K562 (cell line): Measurements from ENCODE around the gene MRPL52. TPM values are rescaled to one million over a fixed set of nuclear protein-coding genes. Genes with fewer than 3 reads are reported as not detected.

Experiments
- BRD4 ChIP-seq: fragments of 200-600 bp; sonication (generic); IDR thresholded peaks from 2 replicates; pipeline ENCODE4 v1.6.1; 2017; ENCODE audit warnings: inconsistent platforms
- BRD9 ChIP-seq: fragments of 450-650 bp; IDR thresholded peaks from 2 replicates; pipeline ENCODE4 v1.6.1; 2018; ENCODE audit warnings: low read depth; ENCODE audit not compliant: partially characterized antibody
- ELF1 ChIP-seq: fragments of 200-800 bp; sonication (Bioruptor generic); IDR thresholded peaks from 2 replicates; pipeline ENCODE4 v1.6.1; 2016; ENCODE audit warnings: missing genetic modification characterization, missing compliant biosample characterization
- HDAC6 ChIP-seq: IDR thresholded peaks from 2 replicates; pipeline ENCODE4 v1.6.1; 2012; ENCODE audit warnings: low read depth, mild to moderate bottlenecking, control low read depth, inconsistent platforms, low read length, moderate library complexity
- HDAC8 ChIP-seq: fragments of 450-650 bp; IDR thresholded peaks from 2 replicates; pipeline ENCODE4 v1.6.1; 2016; ENCODE audit warnings: mild to moderate bottlenecking, missing genetic modification characterization, moderate library complexity, missing compliant biosample characterization
- LCOR ChIP-seq: sonication (generic); formaldehyde crosslinking; IDR thresholded peaks from 2 replicates; pipeline ENCODE4 v1.8.0; 2022; ENCODE audit warnings: mild to moderate bottlenecking, missing genetic modification reagents
- PHF8 ChIP-seq: fragments of 200-600 bp; sonication (generic); IDR thresholded peaks from 2 replicates; pipeline ENCODE4 v1.6.1; 2012; ENCODE audit warnings: mixed run types, mild to moderate bottlenecking, inconsistent platforms, low read length, moderate library complexity, borderline replicate concordance
- PRPF4 ChIP-seq: fragments of 200-400 bp; formaldehyde crosslinking; IDR thresholded peaks from one replicate; pipeline ENCODE4 v1.6.1; 2017; ENCODE audit warnings: low read length, low read depth, mild to moderate bottlenecking; ENCODE audit not compliant: insufficient read depth, poor library complexity, severe bottlenecking
- RFX5 ChIP-seq: IDR thresholded peaks from 2 replicates; pipeline ENCODE4 v1.6.1; 2011; ENCODE audit warnings: low read depth, mild to moderate bottlenecking, improper control_type of control experiment, low read length
- SETDB1 ChIP-seq: IDR thresholded peaks from one replicate; pipeline ENCODE4 v1.6.1; 2012; ENCODE audit warnings: low read length, control low read depth, inconsistent platforms
- SIN3A ChIP-seq, 2 experiments: fragments of 150-350 bp in 1 of 2; IDR thresholded peaks; 2 replicates each; pipeline ENCODE4 v1.6.1; 2011 to 2016; ENCODE audit warnings: borderline replicate concordance in 2 of 2, low read depth in 2 of 2, low read length in 2 of 2, mild to moderate bottlenecking in 2 of 2, moderate library complexity in 2 of 2; ENCODE audit not compliant: control insufficient read depth in 1 of 2
- SIX5 ChIP-seq, 2 experiments: IDR thresholded peaks; 2 replicates each; pipeline ENCODE4 v1.6.1; 2011; ENCODE audit warnings: low read length in 2 of 2, borderline replicate concordance in 1 of 2, low read depth in 1 of 2, mild to moderate bottlenecking in 1 of 2, moderate library complexity in 1 of 2; ENCODE audit not compliant: insufficient read depth in 1 of 2
- SLC30A9 ChIP-seq: fragments of 250-450 bp; sonication (Bioruptor Pico); IDR thresholded peaks from 2 replicates; pipeline ENCODE4 v1.8.0; 2022; ENCODE audit warnings: mild to moderate bottlenecking, moderate library complexity
- YBX1 ChIP-seq: fragments of 450-650 bp; IDR thresholded peaks from 2 replicates; pipeline ENCODE4 v1.7.1; 2016; ENCODE audit warnings: mild to moderate bottlenecking
- ZNF316 ChIP-seq: fragments of 450-650 bp; IDR thresholded peaks from 2 replicates; pipeline ENCODE4 v1.6.1; 2016
- ZNF586 ChIP-seq: fragments of 450-650 bp; formaldehyde crosslinking; conservative IDR thresholded peaks from 2 replicates; pipeline ENCODE4 v1.4.0; 2020; ENCODE audit warnings: mild to moderate bottlenecking, moderate library complexity
- ZNF830 ChIP-seq: fragments of 250-450 bp; sonication (Bioruptor Pico); IDR thresholded peaks from 2 replicates; pipeline ENCODE4 v1.5.0; 2021; ENCODE audit warnings: mild to moderate bottlenecking
- polyA plus RNA-seq, 8 experiments: library from polyadenylated mRNA; depleted of rRNA in 4 of 8; stranded (reverse) in 5 of 8; unstranded in 3 of 8; fragments of >200 nt; fragmentation: Nextera tagmentation in 2 of 8; fragmentation: Illumina TruSeq in 1 of 8; extraction: Ambion mirVana in 2 of 8; extraction: Trizol in 1 of 8; gene quantifications; 2 replicates each; pipeline versions ENCODE4 v1.2.1 to v1.2.3, GENCODE V29; 2011 to 2014; ENCODE audit warnings: inconsistent platforms in 1 of 8, missing spikeins in 1 of 8
- total RNA-seq, 7 experiments: library from RNA; depleted of rRNA in 6 of 7; stranded (reverse); fragments of >200 nt in 6 of 7; fragmentation: Illumina TruSeq in 2 of 7; extraction: Trizol in 2 of 7; gene quantifications; 2 replicates each; pipeline versions ENCODE4 v1.2.1 to v1.2.3, GENCODE V29; 2011 to 2021; ENCODE audit warnings: low replicate concordance in 1 of 7
- TF ChIP-seq, protein P1 (sequence below): fragments of 250-450 bp; sonication (Bioruptor Pico); IDR thresholded peaks from 2 replicates; pipeline ENCODE4 v1.8.0; 2021; ENCODE audit warnings: borderline replicate concordance, mild to moderate bottlenecking, moderate library complexity; ENCODE audit not compliant: poor library complexity, severe bottlenecking
- TF ChIP-seq, protein P2 (sequence below): fragments of 250-450 bp; sonication (Bioruptor Pico); IDR thresholded peaks from 2 replicates; pipeline ENCODE4 v1.5.0; 2021; ENCODE audit warnings: mild to moderate bottlenecking, borderline replicate concordance
- TF ChIP-seq, protein P3 (sequence below): fragments of 250-450 bp; sonication (Bioruptor Pico); IDR thresholded peaks from 2 replicates; pipeline ENCODE4 v1.6.1; 2021; ENCODE audit warnings: mild to moderate bottlenecking
- TF ChIP-seq, protein P4 (sequence below): fragments of 250-450 bp; sonication (Bioruptor Pico); IDR thresholded peaks from 2 replicates; pipeline ENCODE4 v1.8.0; 2021; ENCODE audit warnings: moderate library complexity, mild to moderate bottlenecking, inconsistent platforms
- TF ChIP-seq, protein P5 (sequence below): fragments of 450-650 bp; conservative IDR thresholded peaks from 2 replicates; pipeline ENCODE4 v1.6.1; 2016; ENCODE audit warnings: missing genetic modification characterization, low read depth, mild to moderate bottlenecking, missing compliant biosample characterization, moderate library complexity
- TF ChIP-seq, protein P6 (sequence below): IDR thresholded peaks from 2 replicates; pipeline ENCODE4 v1.6.1; 2011; ENCODE audit not compliant: insufficient read length; ENCODE audit errors: extremely low read depth

MRPL52 gene
- total and polyA plus RNA-seq, 9 of the 15 experiments (the other 6 are each of a cell fraction or from before 2014, with no cell fraction given): 56.5 to 213 (median 168) TPM

DNA sequence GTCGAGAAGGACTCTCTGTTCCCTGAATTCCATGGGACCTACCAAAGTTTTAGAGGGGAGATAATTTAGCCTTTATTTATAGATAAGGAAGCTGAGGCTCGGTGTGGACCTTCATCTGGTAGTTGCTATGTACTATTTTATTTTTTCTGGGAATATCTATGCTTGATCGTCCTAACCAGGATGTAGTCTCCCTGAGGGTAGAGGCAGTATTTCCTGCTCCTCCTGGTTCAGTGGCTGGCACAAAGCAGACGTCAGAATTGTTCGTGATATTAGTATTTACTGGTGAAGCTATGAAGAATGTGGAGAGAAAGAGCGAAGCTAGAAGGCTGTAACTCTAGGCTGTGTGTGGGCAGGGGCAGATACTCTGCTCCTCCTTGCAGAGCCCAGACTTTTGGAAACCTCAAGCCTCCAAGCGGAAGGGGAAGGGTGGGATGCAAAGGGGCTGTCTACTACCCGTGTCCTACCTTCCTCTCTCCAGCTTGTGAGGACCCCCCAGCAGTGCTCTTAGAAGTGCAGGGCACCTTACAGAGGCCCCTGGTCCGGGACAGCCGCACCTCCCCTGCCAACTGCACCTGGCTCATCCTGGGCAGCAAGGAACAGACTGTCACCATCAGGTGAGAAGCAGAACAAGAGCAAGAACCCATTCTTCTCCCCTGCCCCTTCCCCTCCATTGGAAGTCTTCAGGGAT is 43.3 kb downstream of the MRPL52 start (continued):
- TF ChIP-seq SIN3A (IDR thresholded peaks at IDR 0.05; ENCODE audit: borderline replicate concordance in 2 of 2, control insufficient read depth in 1 of 2, low read depth in 2 of 2, low read length in 2 of 2): 0 out of 4 replicates have a peak, but pooled peaks of 1 of the 2 experiments have one; percentile 15
- TF ChIP-seq, protein P1, sequence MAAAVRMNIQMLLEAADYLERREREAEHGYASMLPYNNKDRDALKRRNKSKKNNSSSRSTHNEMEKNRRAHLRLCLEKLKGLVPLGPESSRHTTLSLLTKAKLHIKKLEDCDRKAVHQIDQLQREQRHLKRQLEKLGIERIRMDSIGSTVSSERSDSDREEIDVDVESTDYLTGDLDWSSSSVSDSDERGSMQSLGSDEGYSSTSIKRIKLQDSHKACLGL (CRISPR knock-in tag): no peak
- TF ChIP-seq RFX5: no peak
- TF ChIP-seq, protein P2, sequence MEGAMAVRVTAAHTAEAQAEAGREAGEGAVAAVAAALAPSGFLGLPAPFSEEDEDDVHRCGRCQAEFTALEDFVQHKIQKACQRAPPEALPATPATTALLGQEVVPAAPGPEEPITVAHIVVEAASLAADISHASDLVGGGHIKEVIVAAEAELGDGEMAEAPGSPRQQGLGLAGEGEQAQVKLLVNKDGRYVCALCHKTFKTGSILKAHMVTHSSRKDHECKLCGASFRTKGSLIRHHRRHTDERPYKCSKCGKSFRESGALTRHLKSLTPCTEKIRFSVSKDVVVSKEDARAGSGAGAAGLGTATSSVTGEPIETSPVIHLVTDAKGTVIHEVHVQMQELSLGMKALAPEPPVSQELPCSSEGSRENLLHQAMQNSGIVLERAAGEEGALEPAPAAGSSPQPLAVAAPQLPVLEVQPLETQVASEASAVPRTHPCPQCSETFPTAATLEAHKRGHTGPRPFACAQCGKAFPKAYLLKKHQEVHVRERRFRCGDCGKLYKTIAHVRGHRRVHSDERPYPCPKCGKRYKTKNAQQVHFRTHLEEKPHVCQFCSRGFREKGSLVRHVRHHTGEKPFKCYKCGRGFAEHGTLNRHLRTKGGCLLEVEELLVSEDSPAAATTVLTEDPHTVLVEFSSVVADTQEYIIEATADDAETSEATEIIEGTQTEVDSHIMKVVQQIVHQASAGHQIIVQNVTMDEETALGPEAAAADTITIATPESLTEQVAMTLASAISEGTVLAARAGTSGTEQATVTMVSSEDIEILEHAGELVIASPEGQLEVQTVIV (CRISPR knock-in tag): no peak
- TF ChIP-seq ZNF316: no peak
- no peak for TF ChIP-seq PHF8
- TF ChIP-seq BRD4: no peak
- TF ChIP-seq SETDB1: no peak
- TF ChIP-seq, protein P3, sequence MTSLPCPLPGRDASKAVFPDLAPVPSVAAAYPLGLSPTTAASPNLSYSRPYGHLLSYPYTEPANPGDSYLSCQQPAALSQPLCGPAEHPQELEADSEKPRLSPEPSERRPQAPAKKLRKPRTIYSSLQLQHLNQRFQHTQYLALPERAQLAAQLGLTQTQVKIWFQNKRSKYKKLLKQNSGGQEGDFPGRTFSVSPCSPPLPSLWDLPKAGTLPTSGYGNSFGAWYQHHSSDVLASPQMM (CRISPR knock-in tag): no peak
- peak; percentile 3 for TF ChIP-seq BRD9
- no peak for TF ChIP-seq SLC30A9
- peak; percentile 6; the same call in 1 of the 2 replicates for TF ChIP-seq LCOR (CRISPR knock-in tag)
- no peak for TF ChIP-seq ELF1 (tag)
- TF ChIP-seq PRPF4: no peak
- no peak for TF ChIP-seq ZNF830 (CRISPR knock-in tag)
- TF ChIP-seq, protein P4, sequence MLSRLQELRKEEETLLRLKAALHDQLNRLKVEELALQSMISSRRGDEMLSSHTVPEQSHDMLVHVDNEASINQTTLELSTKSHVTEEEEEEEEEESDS (CRISPR knock-in tag): no peak
- TF ChIP-seq HDAC8 (tag): no peak
- no peak for TF ChIP-seq HDAC6
- TF ChIP-seq, protein P5, sequence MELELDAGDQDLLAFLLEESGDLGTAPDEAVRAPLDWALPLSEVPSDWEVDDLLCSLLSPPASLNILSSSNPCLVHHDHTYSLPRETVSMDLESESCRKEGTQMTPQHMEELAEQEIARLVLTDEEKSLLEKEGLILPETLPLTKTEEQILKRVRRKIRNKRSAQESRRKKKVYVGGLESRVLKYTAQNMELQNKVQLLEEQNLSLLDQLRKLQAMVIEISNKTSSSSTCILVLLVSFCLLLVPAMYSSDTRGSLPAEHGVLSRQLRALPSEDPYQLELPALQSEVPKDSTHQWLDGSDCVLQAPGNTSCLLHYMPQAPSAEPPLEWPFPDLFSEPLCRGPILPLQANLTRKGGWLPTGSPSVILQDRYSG (tag): no peak
- TF ChIP-seq SIX5 (IDR thresholded peaks at IDR 0.05; ENCODE audit: borderline replicate concordance in 1 of 2, insufficient read depth in 1 of 2, low read depth in 1 of 2, low read length in 2 of 2): no peak
- no peak for TF ChIP-seq YBX1
- TF ChIP-seq, protein P6, sequence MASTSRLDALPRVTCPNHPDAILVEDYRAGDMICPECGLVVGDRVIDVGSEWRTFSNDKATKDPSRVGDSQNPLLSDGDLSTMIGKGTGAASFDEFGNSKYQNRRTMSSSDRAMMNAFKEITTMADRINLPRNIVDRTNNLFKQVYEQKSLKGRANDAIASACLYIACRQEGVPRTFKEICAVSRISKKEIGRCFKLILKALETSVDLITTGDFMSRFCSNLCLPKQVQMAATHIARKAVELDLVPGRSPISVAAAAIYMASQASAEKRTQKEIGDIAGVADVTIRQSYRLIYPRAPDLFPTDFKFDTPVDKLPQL: no peak
- no peak for TF ChIP-seq ZNF586 (CRISPR knock-in tag)
